GM12892 (cell line): ENCODE data around the gene RASSF1.

Source experiments
- POLR2A ChIP-seq: IDR thresholded peaks from 2 replicates; pipeline ENCODE4 v1.6.1; 2011; ENCODE audit warnings: low read depth, low read length, control low read depth
- POLR2AphosphoS5 ChIP-seq: IDR thresholded peaks from 2 replicates; pipeline ENCODE4 v1.6.1; 2011; ENCODE audit warnings: low read depth, low read length, control low read depth

DNA sequence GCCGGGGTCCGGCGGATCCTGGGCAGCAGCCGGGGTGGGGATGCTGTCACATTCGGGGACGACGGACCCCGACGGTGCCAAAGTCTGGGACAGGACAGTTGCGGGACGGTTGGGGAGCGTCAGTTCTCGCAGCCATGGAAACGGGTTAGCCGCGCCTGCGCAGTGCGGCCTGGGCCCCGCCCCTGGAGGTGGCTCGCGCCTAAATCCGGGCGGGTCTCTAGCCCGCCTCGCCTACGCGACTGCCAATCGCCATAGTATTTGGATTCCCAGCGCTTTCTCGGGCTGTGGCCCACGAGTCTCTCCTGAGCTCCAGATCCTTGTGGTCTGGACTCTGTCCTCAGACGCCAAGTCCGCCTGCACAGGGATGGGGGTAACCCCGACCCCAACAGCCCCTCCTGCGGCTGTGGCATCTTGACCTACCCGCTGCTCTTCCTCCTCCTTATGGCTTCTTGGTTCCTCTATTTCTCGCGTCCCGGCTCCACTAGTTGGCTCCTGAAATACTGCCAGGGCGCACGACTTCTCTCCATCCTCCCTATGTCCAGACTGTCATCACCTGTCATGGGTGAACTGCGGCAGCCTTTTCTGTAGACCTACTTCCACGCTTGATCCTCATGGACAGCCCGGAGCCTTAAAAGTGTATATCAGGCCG is 5.1 kb upstream of the RASSF1 start, which contains the start of gene ZMYND10:
- TF ChIP-seq POLR2A (no peak), POLR2AphosphoS5 (no peak)
